Liver (tissue), 9 donors: ENCODE results near the gene TPRX1. TPM values are rescaled to one million over a fixed set of nuclear protein-coding genes. Genes with fewer than 3 reads are reported as not detected.

Experiments
- DNase-seq: peaks from one replicate; pipeline ENCODE4 v3.0.0-alpha.2; 2017; ENCODE audit warnings: low spot score
- H3K27ac ChIP-seq, 2 donors: one replicate each; pipeline ENCODE4 v1.7.0; 2013; ENCODE audit warnings: inconsistent platforms in 2 of 2, low read length in 2 of 2, control low read depth in 1 of 2, low read depth in 1 of 2, mild to moderate bottlenecking in 1 of 2
- H3K27me3 ChIP-seq, 4 donors: one replicate each; pipeline versions ENCODE4 v1.6.1 to v1.7.0; 2013; ENCODE audit warnings: low read length in 3 of 4, inconsistent platforms in 1 of 4, mild to moderate bottlenecking in 1 of 4, moderate library complexity in 1 of 4; ENCODE audit not compliant: control insufficient read depth in 4 of 4, insufficient read depth in 4 of 4
- H3K36me3 ChIP-seq, 4 donors: one replicate each; pipeline versions ENCODE4 v1.6.1 to v1.7.0; 2013; ENCODE audit warnings: low read length in 3 of 4, mild to moderate bottlenecking in 3 of 4, low read depth in 1 of 4, moderate library complexity in 1 of 4; ENCODE audit not compliant: control insufficient read depth in 4 of 4, insufficient read depth in 3 of 4
- H3K4me1 ChIP-seq, 4 donors: one replicate each; pipeline versions ENCODE4 v1.6.1 to v1.7.0; 2013; ENCODE audit warnings: low read length in 3 of 4, mild to moderate bottlenecking in 3 of 4, moderate library complexity in 1 of 4; ENCODE audit not compliant: control insufficient read depth in 4 of 4, insufficient read depth in 4 of 4
- H3K4me3 ChIP-seq, 3 donors: one replicate each; pipeline versions ENCODE4 v1.6.1 to v1.7.0; 2013; ENCODE audit warnings: low read length in 3 of 3, control low read depth in 1 of 3, low read depth in 1 of 3, mild to moderate bottlenecking in 1 of 3
- H3K9ac ChIP-seq, 2 donors: one replicate each; pipeline ENCODE4 v1.7.0; 2013; ENCODE audit warnings: low read length in 2 of 2, mild to moderate bottlenecking in 2 of 2, moderate library complexity in 2 of 2, control low read depth in 1 of 2, low read depth in 1 of 2
- H3K9me3 ChIP-seq, 4 donors: one replicate each; pipeline versions ENCODE4 v1.6.1 to v1.7.0; 2013; ENCODE audit warnings: low read length in 3 of 4; ENCODE audit not compliant: control insufficient read depth in 4 of 4
- FOXA1 ChIP-seq: IDR thresholded peaks from 2 replicates; pipeline ENCODE4 v1.6.1; 2016; ENCODE audit warnings: antibody characterized with exemption
- FOXA2 ChIP-seq: IDR thresholded peaks from 2 replicates; pipeline ENCODE4 v1.6.1; 2016; ENCODE audit warnings: antibody characterized with exemption
- GABPA ChIP-seq, 2 donors: IDR thresholded peaks in 1 of 2; conservative IDR thresholded peaks in 1 of 2; 2 replicates each; pipeline ENCODE4 v1.6.1; 2016; ENCODE audit warnings: antibody characterized with exemption in 2 of 2, mild to moderate bottlenecking in 1 of 2, moderate library complexity in 1 of 2
- HNF4A ChIP-seq, 2 donors: conservative IDR thresholded peaks; 2 replicates each; pipeline ENCODE4 v1.6.1; 2016; ENCODE audit warnings: antibody characterized with exemption in 2 of 2, mild to moderate bottlenecking in 2 of 2
- HNF4G ChIP-seq: IDR thresholded peaks from 2 replicates; pipeline ENCODE4 v1.6.1; 2016; ENCODE audit warnings: antibody characterized with exemption
- NR2F2 ChIP-seq: IDR thresholded peaks from 2 replicates; pipeline ENCODE4 v1.6.1; 2016; ENCODE audit warnings: antibody characterized with exemption
- RAD21 ChIP-seq, 2 donors: IDR thresholded peaks; 2 replicates each; pipeline ENCODE4 v1.6.1; 2016; ENCODE audit warnings: antibody characterized with exemption in 2 of 2, mild to moderate bottlenecking in 2 of 2
- RXRA ChIP-seq, 2 donors: IDR thresholded peaks; 2 replicates each; pipeline ENCODE4 v1.6.1; 2017 to 2018; ENCODE audit warnings: antibody characterized with exemption in 2 of 2, mild to moderate bottlenecking in 1 of 2
- SP1 ChIP-seq: IDR thresholded peaks from 2 replicates; pipeline ENCODE4 v1.6.1; 2018; ENCODE audit warnings: antibody characterized with exemption, mild to moderate bottlenecking
- TAF1 ChIP-seq: conservative IDR thresholded peaks from 2 replicates; pipeline ENCODE4 v1.6.1; 2016; ENCODE audit warnings: antibody characterized with exemption, mild to moderate bottlenecking
- YY1 ChIP-seq: IDR thresholded peaks from 2 replicates; pipeline ENCODE4 v1.6.1; 2016; ENCODE audit warnings: antibody characterized with exemption, mild to moderate bottlenecking
- WGBS: extraction: QIAGEN DNeasy Blood & Tissue Kit; methylation state at CpG from one replicate; pipeline ENCODE4 v1.1.7; 2013; 5-methylcytosine and 5-hydroxymethylcytosine counted together
- polyA plus RNA-seq, 2 donors: library from polyadenylated mRNA; stranded (reverse) in 1 of 2; unstranded in 1 of 2; fragments of 200-250 nt in 1 of 2; fragments of >200 nt in 1 of 2; fragmentation: Nextera tagmentation in 1 of 2; extraction: Ambion mirVana in 1 of 2; gene quantifications; one replicate each; pipeline versions ENCODE4 v1.2.1 to v1.2.3, GENCODE V29; 2013 to 2015
- total RNA-seq, 2 donors: library from RNA; depleted of rRNA; stranded (reverse); fragments of >200 nt; gene quantifications; one replicate each; pipeline ENCODE4 v1.2.3, GENCODE V29; 2014
- TF ChIP-seq, protein P1 (sequence below): IDR thresholded peaks from 2 replicates; pipeline ENCODE4 v1.6.1; 2016; ENCODE audit warnings: antibody characterized with exemption
- TF ChIP-seq, protein P2 (sequence below): IDR thresholded peaks from 2 replicates; pipeline ENCODE4 v1.6.1; 2016; ENCODE audit warnings: antibody characterized with exemption
- TF ChIP-seq, protein P3 (sequence below): IDR thresholded peaks from 2 replicates; pipeline ENCODE4 v1.6.1; 2016; ENCODE audit warnings: antibody characterized with exemption
- TF ChIP-seq, protein P4 (sequence below): IDR thresholded peaks from 2 replicates; pipeline ENCODE4 v1.6.1; 2016; ENCODE audit warnings: antibody characterized with exemption, mild to moderate bottlenecking
- TF ChIP-seq, protein P5 (sequence below): fragments of 150-350 bp; IDR thresholded peaks from 2 replicates; pipeline ENCODE4 v1.5.1; 2017; ENCODE audit warnings: improper control_type of control experiment, low read depth, low read length; ENCODE audit not compliant: missing input control
- donor health status: healthy.
- donor health status: healthy.
- donor health status: healthy.
- donor health status: healthy.
- donor health status: healthy.

TPRX1 gene
- total and polyA plus RNA-seq, 4 donors: not detected

DNA sequence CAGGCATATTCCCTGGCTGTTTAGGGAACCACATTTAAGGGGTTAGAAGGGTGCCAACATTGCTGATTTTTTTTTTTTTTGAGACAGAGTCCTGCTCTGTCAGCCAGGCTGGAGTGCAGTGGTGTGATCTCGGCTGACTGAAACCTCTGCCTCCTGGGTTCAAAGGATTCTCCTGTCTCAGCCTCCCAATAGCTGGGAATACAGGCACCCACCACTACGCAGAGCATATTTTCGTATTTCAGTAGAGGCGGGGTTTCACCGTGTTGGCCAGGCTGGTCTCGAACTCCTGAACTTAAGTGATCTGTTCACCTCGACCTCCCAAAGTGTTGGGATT is 9.6 kb upstream of the TPRX1 start:
- H3K9ac ChIP-seq: no peak overlapping the region
- no peaks in the 10 kb centered on the region for H3K36me3 ChIP-seq
- H3K27me3 ChIP-seq: no peaks in the 10 kb centered on the region
- WGBS: 55% methylated on average over 7 of the region's 7 CpGs
- H3K9me3 ChIP-seq: no peaks in the 10 kb centered on the region
- no peak overlapping the region for H3K27ac ChIP-seq
- no peak for DNase-seq
- TF ChIP-seq RAD21 (IDR thresholded peaks at IDR 0.05) (no peak), RXRA (IDR thresholded peaks at IDR 0.05) (no peak), NR2F2 (no peak), YY1 (no peak), HNF4A (conservative IDR thresholded peaks at IDR 0.05) (no peak), HNF4G (no peak), FOXA2 (no peak), SP1 (no peak), TAF1 (no peak), GABPA (IDR thresholded peaks at IDR 0.05 in 1 of 2, conservative IDR thresholded peaks at IDR 0.05 in 1 of 2) (no peak), FOXA1 (no peak)
- TF ChIP-seq, protein P1, sequence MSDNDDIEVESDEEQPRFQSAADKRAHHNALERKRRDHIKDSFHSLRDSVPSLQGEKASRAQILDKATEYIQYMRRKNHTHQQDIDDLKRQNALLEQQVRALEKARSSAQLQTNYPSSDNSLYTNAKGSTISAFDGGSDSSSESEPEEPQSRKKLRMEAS: no peak
- TF ChIP-seq, protein P2, sequence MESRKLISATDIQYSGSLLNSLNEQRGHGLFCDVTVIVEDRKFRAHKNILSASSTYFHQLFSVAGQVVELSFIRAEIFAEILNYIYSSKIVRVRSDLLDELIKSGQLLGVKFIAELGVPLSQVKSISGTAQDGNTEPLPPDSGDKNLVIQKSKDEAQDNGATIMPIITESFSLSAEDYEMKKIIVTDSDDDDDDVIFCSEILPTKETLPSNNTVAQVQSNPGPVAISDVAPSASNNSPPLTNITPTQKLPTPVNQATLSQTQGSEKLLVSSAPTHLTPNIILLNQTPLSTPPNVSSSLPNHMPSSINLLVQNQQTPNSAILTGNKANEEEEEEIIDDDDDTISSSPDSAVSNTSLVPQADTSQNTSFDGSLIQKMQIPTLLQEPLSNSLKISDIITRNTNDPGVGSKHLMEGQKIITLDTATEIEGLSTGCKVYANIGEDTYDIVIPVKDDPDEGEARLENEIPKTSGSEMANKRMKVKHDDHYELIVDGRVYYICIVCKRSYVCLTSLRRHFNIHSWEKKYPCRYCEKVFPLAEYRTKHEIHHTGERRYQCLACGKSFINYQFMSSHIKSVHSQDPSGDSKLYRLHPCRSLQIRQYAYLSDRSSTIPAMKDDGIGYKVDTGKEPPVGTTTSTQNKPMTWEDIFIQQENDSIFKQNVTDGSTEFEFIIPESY: no peak
- TF ChIP-seq, protein P3, sequence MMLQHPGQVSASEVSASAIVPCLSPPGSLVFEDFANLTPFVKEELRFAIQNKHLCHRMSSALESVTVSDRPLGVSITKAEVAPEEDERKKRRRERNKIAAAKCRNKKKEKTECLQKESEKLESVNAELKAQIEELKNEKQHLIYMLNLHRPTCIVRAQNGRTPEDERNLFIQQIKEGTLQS: no peak
- TF ChIP-seq, protein P4, sequence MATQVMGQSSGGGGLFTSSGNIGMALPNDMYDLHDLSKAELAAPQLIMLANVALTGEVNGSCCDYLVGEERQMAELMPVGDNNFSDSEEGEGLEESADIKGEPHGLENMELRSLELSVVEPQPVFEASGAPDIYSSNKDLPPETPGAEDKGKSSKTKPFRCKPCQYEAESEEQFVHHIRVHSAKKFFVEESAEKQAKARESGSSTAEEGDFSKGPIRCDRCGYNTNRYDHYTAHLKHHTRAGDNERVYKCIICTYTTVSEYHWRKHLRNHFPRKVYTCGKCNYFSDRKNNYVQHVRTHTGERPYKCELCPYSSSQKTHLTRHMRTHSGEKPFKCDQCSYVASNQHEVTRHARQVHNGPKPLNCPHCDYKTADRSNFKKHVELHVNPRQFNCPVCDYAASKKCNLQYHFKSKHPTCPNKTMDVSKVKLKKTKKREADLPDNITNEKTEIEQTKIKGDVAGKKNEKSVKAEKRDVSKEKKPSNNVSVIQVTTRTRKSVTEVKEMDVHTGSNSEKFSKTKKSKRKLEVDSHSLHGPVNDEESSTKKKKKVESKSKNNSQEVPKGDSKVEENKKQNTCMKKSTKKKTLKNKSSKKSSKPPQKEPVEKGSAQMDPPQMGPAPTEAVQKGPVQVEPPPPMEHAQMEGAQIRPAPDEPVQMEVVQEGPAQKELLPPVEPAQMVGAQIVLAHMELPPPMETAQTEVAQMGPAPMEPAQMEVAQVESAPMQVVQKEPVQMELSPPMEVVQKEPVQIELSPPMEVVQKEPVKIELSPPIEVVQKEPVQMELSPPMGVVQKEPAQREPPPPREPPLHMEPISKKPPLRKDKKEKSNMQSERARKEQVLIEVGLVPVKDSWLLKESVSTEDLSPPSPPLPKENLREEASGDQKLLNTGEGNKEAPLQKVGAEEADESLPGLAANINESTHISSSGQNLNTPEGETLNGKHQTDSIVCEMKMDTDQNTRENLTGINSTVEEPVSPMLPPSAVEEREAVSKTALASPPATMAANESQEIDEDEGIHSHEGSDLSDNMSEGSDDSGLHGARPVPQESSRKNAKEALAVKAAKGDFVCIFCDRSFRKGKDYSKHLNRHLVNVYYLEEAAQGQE: no peak
- TF ChIP-seq, protein P5, sequence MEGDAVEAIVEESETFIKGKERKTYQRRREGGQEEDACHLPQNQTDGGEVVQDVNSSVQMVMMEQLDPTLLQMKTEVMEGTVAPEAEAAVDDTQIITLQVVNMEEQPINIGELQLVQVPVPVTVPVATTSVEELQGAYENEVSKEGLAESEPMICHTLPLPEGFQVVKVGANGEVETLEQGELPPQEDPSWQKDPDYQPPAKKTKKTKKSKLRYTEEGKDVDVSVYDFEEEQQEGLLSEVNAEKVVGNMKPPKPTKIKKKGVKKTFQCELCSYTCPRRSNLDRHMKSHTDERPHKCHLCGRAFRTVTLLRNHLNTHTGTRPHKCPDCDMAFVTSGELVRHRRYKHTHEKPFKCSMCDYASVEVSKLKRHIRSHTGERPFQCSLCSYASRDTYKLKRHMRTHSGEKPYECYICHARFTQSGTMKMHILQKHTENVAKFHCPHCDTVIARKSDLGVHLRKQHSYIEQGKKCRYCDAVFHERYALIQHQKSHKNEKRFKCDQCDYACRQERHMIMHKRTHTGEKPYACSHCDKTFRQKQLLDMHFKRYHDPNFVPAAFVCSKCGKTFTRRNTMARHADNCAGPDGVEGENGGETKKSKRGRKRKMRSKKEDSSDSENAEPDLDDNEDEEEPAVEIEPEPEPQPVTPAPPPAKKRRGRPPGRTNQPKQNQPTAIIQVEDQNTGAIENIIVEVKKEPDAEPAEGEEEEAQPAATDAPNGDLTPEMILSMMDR: no peak
- no peaks in the 10 kb centered on the region for H3K4me1 ChIP-seq
- no peak overlapping the region for H3K4me3 ChIP-seq
